NCI-H510A treated with DMSO at 0.1 percent for 48 hours (cell line): Measurements from ENCODE around the gene LRRIQ4.

Experiments used
- DNase-seq: peaks from one replicate; lab custom pipeline; 2025; lab: John Stamatoyannopoulos, UW

LRRIQ4 gene

GRCh38 chr3:169855514-169855913 lies 42.8 kb downstream of the LRRIQ4 start:
- no peak for DNase-seq

- DNase-seq = no peak
Measured at GRCh38 chr3:169857811-169858210, 45.1 kb downstream of the LRRIQ4 start.

DNA sequence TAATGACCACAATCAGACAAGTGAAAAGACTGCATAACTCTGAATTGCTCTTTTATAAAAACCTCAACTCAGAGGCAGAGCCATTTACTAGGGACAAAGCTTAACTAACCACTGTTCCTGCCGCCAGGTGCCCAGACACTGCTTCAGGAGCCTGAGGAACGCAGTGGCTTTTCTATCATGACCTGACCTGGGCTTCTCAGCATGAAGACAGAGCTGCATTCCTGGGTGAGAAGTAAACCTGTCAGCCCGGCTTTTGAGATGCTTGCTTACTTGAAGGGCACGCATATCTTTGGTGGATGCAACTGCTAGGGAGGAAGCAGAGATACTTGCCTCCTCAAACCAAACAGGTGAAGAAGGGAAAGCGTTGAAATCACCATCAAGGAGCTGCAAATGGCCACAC lies 49.2 kb downstream of the LRRIQ4 start:
- no peak for DNase-seq

GRCh38 chr3:169863458-169863899 lies 50.8 kb downstream of the LRRIQ4 start:
- peak; percentile 48 for DNase-seq

GRCh38 chr3:169864270-169864669 lies 51.6 kb downstream of the LRRIQ4 start:
- no peak for DNase-seq

GRCh38 chr3:169865176-169865767 lies 52.6 kb downstream of the LRRIQ4 start:
- no peak for DNase-seq

DNA sequence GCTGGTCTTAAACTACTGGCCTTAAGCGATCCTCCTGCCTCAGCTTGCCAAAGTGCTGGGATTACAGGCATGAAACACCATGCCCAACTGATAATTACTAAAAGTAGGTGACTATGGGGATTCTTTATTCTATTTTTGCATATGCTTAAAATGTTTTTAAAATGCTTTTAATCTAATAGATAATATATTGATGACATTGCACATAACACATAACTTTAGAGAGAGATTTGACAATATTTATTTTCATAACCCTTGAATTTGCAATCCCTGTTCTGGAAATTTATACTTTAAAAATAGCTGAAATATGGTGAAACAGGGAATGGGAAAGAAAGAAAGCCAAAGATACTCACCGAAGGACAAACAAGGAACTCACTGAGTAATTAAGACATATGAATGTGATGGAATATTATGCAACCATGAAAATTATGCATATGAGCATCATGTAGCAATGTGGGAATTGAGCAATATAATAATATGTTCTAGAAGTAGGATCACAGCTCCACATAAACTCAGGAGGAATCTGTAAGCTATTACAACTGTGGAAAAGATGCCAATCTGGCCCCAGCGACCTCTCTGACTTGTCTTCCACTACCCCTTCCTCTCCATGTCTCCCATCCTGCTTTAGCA lies 55.0 kb downstream of the LRRIQ4 start:
- no peak for DNase-seq

- DNase-seq = no peak
Measured at GRCh38 chr3:169868369-169868768, 55.7 kb downstream of the LRRIQ4 start.

DNA sequence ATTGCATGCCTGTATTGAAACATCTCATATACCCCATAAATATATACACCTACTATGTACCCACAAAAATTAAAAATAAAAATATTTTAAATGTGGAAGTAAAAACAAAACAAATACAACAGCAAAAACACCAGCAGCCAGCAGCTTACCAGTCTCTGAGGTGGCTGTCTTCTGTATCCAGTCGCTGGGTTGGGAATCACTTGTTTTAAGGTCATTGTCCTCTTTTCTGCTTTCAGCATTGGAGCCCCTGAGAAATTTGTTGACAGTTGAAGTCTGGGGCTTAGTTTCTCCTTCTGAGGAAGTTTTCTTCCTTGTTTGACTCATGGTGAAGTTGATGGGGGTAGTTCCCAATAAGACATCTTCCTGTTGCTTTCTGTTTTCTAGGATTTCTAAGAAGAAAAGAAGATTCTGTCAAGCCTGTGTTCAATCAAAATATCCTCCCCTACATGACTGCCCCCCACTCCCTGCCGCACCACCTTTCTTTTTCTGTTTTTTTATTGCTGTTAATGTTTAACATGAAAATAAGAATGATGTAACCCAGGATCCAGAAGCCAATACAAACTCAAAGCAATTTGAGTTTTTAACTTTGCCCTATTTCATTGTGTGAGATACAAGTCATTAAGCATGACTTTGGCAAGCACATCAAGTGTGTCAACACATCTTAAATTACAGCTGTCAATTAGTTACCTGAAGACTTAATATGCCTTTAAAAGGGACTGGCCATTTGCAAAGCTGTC lies 57.0 kb downstream of the LRRIQ4 start, which contains the start of gene LRRC31:
Gene LRRC31 (minus strand): TSS at position 452 of the 737 bp plus-strand sequence. CDS start 128 bp downstream, at position 324.
- no peak for DNase-seq

DNA sequence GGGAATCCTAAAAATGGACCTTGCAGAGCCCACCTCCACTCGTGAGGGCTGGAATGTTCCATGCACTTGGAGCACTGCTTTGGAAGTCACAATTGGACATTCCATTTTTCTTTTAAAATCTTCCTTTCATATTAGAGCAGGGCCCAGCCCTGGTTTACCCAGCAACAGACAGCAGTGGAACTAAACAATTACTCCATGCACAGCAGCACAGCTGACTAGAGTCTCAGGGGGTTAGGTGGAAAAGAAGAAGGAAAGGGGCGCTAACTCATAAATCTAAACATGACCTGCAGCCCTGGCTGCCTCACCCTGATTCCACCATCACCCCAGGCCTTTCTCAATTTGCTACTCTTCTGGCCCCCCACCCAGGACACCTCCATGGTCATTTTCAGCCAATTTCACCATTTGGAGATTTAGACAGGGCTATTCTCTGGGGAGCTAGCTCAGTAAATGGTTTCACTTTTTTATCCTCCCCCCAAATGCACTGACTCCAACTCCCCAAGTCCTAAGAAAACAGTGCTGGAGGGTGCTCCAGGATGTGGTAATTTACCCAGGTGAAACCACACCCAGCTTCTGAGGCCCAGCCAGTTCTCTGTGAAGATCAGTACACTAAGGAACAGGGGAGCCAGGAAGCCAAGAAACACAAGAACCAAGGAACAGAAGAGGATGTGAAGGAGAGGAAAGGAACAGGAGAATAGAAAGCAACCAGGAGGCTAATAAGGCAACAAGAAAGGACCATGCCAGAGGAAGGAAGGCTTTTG lies 58.6 kb downstream of the LRRIQ4 start:
- no peak for DNase-seq

DNA sequence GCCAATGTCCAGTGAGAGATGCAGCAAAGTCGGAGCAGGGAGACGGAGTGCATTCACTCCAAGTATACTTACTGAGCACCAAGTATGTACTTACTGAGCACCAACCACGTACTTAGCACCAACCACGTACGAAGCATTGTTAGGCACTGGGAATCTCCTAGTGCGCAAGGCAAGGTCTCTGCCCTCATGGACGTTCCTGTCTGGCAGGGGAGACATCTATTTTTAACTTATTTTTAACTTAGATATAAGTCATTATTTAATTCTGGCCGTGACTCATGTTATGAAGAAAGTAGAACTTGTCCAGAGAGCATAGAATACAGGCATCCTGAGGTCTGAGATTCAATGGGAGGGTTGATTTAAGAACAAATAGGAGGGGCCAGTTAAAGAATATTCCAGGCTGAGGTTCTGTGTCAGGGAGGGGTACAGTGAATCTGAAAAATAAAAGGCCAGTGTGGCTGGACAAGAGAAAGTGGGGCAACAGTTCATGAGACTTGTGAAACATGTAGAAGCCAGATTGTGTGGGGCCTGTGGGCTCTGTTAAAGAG lies 66.4 kb downstream of the LRRIQ4 start:
- no peak for DNase-seq

- no peak for DNase-seq
Measured at GRCh38 chr3:169879845-169880575, 67.3 kb downstream of the LRRIQ4 start.

GRCh38 chr3:169880576-169881250 lies 68.0 kb downstream of the LRRIQ4 start:
- no peak for DNase-seq

DNA sequence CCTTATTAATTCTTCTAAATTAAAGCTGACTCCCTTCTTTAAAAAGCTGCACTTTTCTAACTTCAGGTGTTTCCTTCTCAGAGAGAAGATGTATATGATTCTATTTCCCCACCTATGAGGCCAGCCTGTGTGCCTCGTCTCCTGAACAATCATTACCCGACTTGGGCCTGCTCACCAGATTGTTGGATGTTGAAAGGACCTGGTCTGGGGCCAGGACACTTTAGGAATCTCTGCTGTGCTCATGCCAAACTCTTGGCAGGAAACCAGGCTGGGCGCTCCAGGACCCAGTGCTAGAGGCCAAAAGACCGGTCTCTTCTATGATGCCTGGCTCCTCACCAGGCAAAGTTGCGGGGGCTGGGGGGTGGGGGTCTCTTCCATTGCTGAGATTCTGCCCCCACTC lies 74.0 kb downstream of the LRRIQ4 start:
- no peak for DNase-seq
